Ovary (tissue), 9 donors: Measurements from ENCODE around the gene NMT1. TPM values are rescaled to one million over a fixed set of nuclear protein-coding genes. Genes with fewer than 3 reads are reported as not detected.

ENCODE experiments used
- DNase-seq, 5 donors: peaks; one replicate each; pipeline ENCODE4 v3.0.0-alpha.2; 2019 to 2020
- H3K27ac ChIP-seq, 2 donors: fragments of 200-600 bp; one replicate each; pipeline versions ENCODE4 v1.5.1 to v1.8.0; 2019 to 2022
- H3K27me3 ChIP-seq: fragments of 200-600 bp; one replicate; pipeline ENCODE4 v1.8.0; 2022
- H3K36me3 ChIP-seq: fragments of 200-600 bp; sonication (generic); one replicate; pipeline ENCODE4 v1.5.1; 2019
- H3K4me1 ChIP-seq: one replicate; pipeline ENCODE4 v1.8.1; 2013; ENCODE audit warnings: mild to moderate bottlenecking, moderate library complexity; ENCODE audit not compliant: insufficient read depth
- H3K4me3 ChIP-seq: fragments of 200-600 bp; sonication (generic); one replicate; pipeline ENCODE4 v1.5.1; 2017
- H3K9me3 ChIP-seq, 2 donors: fragments of 200-600 bp in 1 of 2; sonication (generic) in 1 of 2; one replicate each; pipeline versions ENCODE4 v1.5.1 to v1.8.1; 2013 to 2019; ENCODE audit warnings: mild to moderate bottlenecking in 1 of 2, moderate library complexity in 1 of 2
- CTCF ChIP-seq, 3 donors: fragments of 450-650 bp in 2 of 3; fragments of 200-600 bp in 1 of 3; IDR thresholded peaks; one replicate each; pipeline versions ENCODE4 v1.5.1 to v1.8.0; 2016 to 2022; ENCODE audit warnings: antibody characterized with exemption in 3 of 3, mild to moderate bottlenecking in 1 of 3
- EP300 ChIP-seq: sonication (generic); formaldehyde crosslinking; IDR thresholded peaks from one replicate; pipeline ENCODE4 v1.6.1; 2017; ENCODE audit warnings: antibody characterized with exemption
- POLR2A ChIP-seq: fragments of 450-650 bp; IDR thresholded peaks from one replicate; pipeline ENCODE4 v1.6.1; 2017; ENCODE audit warnings: antibody characterized with exemption, mild to moderate bottlenecking, moderate library complexity
- WGBS, 3 donors: extraction: QIAGEN DNeasy Blood & Tissue Kit in 1 of 3; methylation state at CpG; one replicate each; pipeline versions ENCODE4 v1.1.5 to v1.1.7; 2013 to 2017; 5-methylcytosine and 5-hydroxymethylcytosine counted together
- intact Hi-C, 4 donors: fragments of 100-400 bp; cut with DNase I; formaldehyde crosslinking; loops; one replicate each; pipeline versions ENCODE4 v1.11.0 to v1.15.1; 2022 to 2023
- polyA plus RNA-seq, 2 donors: library from polyadenylated mRNA; stranded (reverse); fragments of 200-250 nt in 1 of 2; fragments of 350-450 nt in 1 of 2; fragmentation: Illumina TruSeq in 1 of 2; extraction: RNeasy Lipid Tissue Mini Kit (QIAGEN cat#74804) in 1 of 2; gene quantifications; one replicate each; pipeline ENCODE4 v1.2.3, GENCODE V29; 2013 to 2014
- total RNA-seq, 7 donors: library from RNA; depleted of rRNA in 2 of 7; stranded (reverse); fragments of >200 nt in 2 of 7; fragmentation: NEBNext Ultra II Directional in 3 of 7; extraction: Animal tissue kit (Norgen Biotek cat#: 25700) in 3 of 7; gene quantifications; one replicate each; pipeline versions ENCODE4 v1.1.0 to v1.2.4, GENCODE V29; 2016 to 2023
- donor health status: DM: no; HTN: no; CAD: no; lungs with moderate emphysema.
- donor health status: DM: no; HTN: no; CAD: no.
- donor health status: Bipolar disorder and iron deficiency.
- donor health status: DM: yes; HTN: yes; CAD: no.
- donor health status: DM: no; HTN: no; CAD: no.
- donor health status: DM: yes; HTN: yes; CAD: no.

Gene NMT1
- total and polyA plus RNA-seq, 9 donors = 23.0 to 91.4 (median 76.2) TPM

- DNase-seq = no peak
- TF ChIP-seq EP300 (no peak), CTCF (IDR thresholded peaks at IDR 0.05) (no peak), POLR2A (no peak)
- Histone ChIP-seq H3K36me3 (no peaks in the 10 kb centered on the region), H3K27ac (no peak overlapping the region), H3K4me3 (no peak overlapping the region), H3K9me3 (no peaks in the 10 kb centered on the region), H3K4me1 (peaks cover 23% of the 10 kb centered on the region), H3K27me3 (no peaks in the 10 kb centered on the region)
- 78 to 87% (median 79%) methylated on average over 4 of the region's 4 CpGs for whole genome bisulfite sequencing, 3 donors
- intact Hi-C loops = no loop called here
Observed at GRCh38 chr17:45040459-45040858, 20.7 kb upstream of the NMT1 start.

GRCh38 chr17:45042346-45043120 is 18.6 kb upstream of the NMT1 start:
- Histone ChIP-seq H3K27me3 (no peaks in the 10 kb centered on the region), H3K27ac (no peak overlapping the region), H3K36me3 (no peaks in the 10 kb centered on the region), H3K4me1 (peaks cover 23% of the 10 kb centered on the region), H3K9me3 (no peaks in the 10 kb centered on the region), H3K4me3 (no peak overlapping the region)
- intact Hi-C loops = no loop called here
- no peak for DNase-seq
- TF ChIP-seq POLR2A (no peak), EP300 (no peak), CTCF (IDR thresholded peaks at IDR 0.05) (no peak)
- 85 to 87% (median 86%) methylated on average over 11 of the region's 11 CpGs for WGBS, 3 donors

- H3K27me3 ChIP-seq = no peaks in the 10 kb centered on the region
- H3K4me1 ChIP-seq = peaks cover 16% of the 10 kb centered on the region
- WGBS, 3 donors = 82 to 87% (median 84%) methylated on average over 18 of the region's 18 CpGs
- no peak for DNase-seq
- H3K36me3 ChIP-seq = no peaks in the 10 kb centered on the region
- no peak overlapping the region for H3K4me3 ChIP-seq
- no peak overlapping the region for H3K27ac ChIP-seq
- TF ChIP-seq CTCF (IDR thresholded peaks at IDR 0.05) (no peak), POLR2A (no peak), EP300 (no peak)
- no peaks in the 10 kb centered on the region for H3K9me3 ChIP-seq
- intact Hi-C loops = no loop called here
Observed at GRCh38 chr17:45043813-45044540, 17.1 kb upstream of the NMT1 start.

DNA sequence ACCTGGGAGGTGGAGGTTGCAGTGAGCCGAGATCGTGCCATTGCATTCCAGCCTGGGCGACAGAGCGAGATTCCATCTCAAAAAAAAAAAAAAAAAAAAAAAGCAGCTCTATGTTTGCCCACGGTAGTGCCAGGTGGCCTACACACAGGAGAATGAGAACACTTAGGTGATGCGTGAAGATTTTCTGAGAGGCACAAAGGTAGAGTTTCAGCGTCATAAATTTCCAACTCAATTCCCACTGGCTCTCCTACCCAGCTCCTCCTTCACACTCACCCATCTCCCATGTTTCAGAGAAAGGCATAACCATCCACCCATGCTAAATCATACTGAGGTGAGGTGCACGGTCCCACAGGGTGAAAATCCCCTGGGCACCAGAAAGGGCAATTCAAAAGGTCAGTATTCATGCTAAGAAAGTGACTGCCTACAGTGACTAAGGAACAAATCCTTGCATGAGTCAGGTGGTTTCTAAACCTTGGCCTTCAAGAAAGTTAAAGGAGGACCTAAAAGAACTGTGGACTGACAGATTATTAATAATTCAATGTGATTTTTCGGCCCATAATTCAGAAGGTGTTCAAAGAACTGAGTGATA is 14.5 kb upstream of the NMT1 start:
- intact Hi-C loops = no loop called here
- no peaks in the 10 kb centered on the region for H3K9me3 ChIP-seq
- DNase-seq = no peak
- H3K36me3 ChIP-seq = no peaks in the 10 kb centered on the region
- peaks cover 14% of the 10 kb centered on the region for H3K4me1 ChIP-seq
- H3K27ac ChIP-seq = no peak overlapping the region
- no peak overlapping the region for H3K4me3 ChIP-seq
- WGBS, 3 donors = 90 to 93% (median 92%) methylated on average over 9 of the region's 9 CpGs
- H3K27me3 ChIP-seq = no peaks in the 10 kb centered on the region
- TF ChIP-seq CTCF (IDR thresholded peaks at IDR 0.05) (no peak), EP300 (no peak), POLR2A (no peak)
